ENCODE measurements around the gene NACC1. TPM values are rescaled to one million over a fixed set of nuclear protein-coding genes. Genes with fewer than 3 reads are reported as not detected.

NACC1 gene
- total and polyA plus RNA-seq, 2 of the 13 experiments (the other 11 are each of a cell fraction or from before 2014, with no cell fraction given), result 31.8 to 42.3 TPM

- TF ChIP-seq CHD4 (IDR thresholded peaks at IDR 0.05; ENCODE audit: borderline replicate concordance, low read length) (peak; percentile 14; the same call in 1 of the 2 replicates), SIX1 (CRISPR knock-in tag; IDR thresholded peaks at IDR 0.05; ENCODE audit: borderline replicate concordance) (no peak), RXRA (CRISPR knock-in tag; IDR thresholded peaks at IDR 0.05) (peak; percentile 97), GZF1 (CRISPR knock-in tag; IDR thresholded peaks at IDR 0.05) (no peak), ZNF567 (CRISPR knock-in tag; IDR thresholded peaks at IDR 0.05; ENCODE audit: borderline replicate concordance) (no peak), ZNF205 (CRISPR knock-in tag; IDR thresholded peaks at IDR 0.05) (no peak), NRL (CRISPR knock-in tag; IDR thresholded peaks at IDR 0.05; ENCODE audit: borderline replicate concordance) (no peak; the same call in 1 of the 2 replicates), BATF2 (CRISPR knock-in tag; IDR thresholded peaks at IDR 0.05) (no peak; the same call in 1 of the 2 replicates), TERF1 (CRISPR knock-in tag; IDR thresholded peaks at IDR 0.05) (no peak), THYN1 (CRISPR knock-in tag; IDR thresholded peaks at IDR 0.05; ENCODE audit: borderline replicate concordance, low read depth) (no peak), RBM39 (IDR thresholded peaks at IDR 0.05; ENCODE audit: low read depth, low read length, poor library complexity, severe bottlenecking) (peak; percentile 28), SATB2 (CRISPR knock-in tag; IDR thresholded peaks at IDR 0.05) (no peak), ZBED4 (CRISPR knock-in tag; IDR thresholded peaks at IDR 0.05; ENCODE audit: borderline replicate concordance) (no peak), ZNF446 (CRISPR knock-in tag; IDR thresholded peaks at IDR 0.05) (no peak), SSRP1 (CRISPR knock-in tag; IDR thresholded peaks at IDR 0.05) (no peak), THAP9 (CRISPR knock-in tag; IDR thresholded peaks at IDR 0.05; ENCODE audit: borderline replicate concordance) (no peak), ZBTB7B (CRISPR knock-in tag; IDR thresholded peaks at IDR 0.05) (peak; percentile 54; the same call in 1 of the 2 replicates), SKI (IDR thresholded peaks at IDR 0.05; ENCODE audit: partially characterized antibody) (peak; percentile 80), EED (CRISPR knock-in tag; IDR thresholded peaks at IDR 0.05) (no peak), JUND (CRISPR knock-in tag; IDR thresholded peaks at IDR 0.05) (no peak), RELA (CRISPR knock-in tag; IDR thresholded peaks at IDR 0.05) (no peak)
Measured at GRCh38 chr19:13155472-13156359, 37.7 kb downstream of the NACC1 start (continued).

Measured in HepG2 (cell line).